Measurements from ENCODE around the gene PRKAR1B.

GRCh38 chr7:631291-631711 lies 95.8 kb downstream of the PRKAR1B start:
- TF ChIP-seq RAD21 (IDR thresholded peaks at IDR 0.05; ENCODE audit: low read length) = no peak
- TF ChIP-seq CTCF (IDR thresholded peaks at IDR 0.05) = no peak
- TF ChIP-seq RFX5 (IDR thresholded peaks at IDR 0.05; ENCODE audit: low read length) = no peak
